HG03432 (cell line): Measurements from ENCODE around the gene PTPRG.

Experiments used
- ATAC-seq: cut with Tn5 transposase; IDR thresholded peaks from one replicate; pipeline ENCODE4 v1.9.1; 2021; ENCODE audit warnings: mild to moderate bottlenecking, moderate library complexity; ENCODE audit not compliant: unreplicated experiment

Gene PTPRG

DNA sequence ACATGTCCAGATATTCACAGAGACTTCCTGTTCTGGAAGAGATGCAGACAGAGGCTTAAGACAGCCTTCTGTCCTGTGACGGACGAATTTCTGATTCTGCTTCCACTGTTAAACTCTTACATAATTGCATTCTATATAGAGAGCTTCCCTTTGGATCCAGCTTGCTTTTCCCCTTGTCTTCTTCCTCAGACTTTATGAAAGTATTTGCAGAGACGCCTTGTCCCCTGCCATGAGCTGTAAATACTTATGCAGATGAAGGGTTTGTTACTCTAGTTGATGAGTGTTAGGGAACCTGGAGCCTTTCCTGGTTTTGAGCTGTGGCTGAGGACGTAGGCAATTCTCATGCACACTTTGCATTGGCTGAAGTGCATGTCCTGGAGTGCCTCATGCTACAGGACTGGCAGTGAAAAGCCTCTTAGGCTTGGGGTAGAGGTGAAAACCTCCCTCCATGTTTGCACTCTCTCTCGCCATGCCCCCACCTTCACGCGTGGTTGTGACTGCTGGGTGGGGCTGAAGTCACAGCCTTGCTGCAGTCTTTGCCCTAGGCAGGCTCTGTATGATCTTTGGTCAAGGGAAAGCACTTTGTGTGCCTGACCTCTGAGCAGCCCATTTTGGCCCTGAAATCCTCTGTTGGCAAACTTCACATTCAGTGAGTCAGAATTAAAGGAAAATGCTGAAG, 286.6 kb downstream of the PTPRG start:
- no peak for ATAC-seq

- ATAC-seq, result no peak
These were observed 287.5 kb downstream of the PTPRG start for GRCh38 chr3:61848885-61849284.

DNA sequence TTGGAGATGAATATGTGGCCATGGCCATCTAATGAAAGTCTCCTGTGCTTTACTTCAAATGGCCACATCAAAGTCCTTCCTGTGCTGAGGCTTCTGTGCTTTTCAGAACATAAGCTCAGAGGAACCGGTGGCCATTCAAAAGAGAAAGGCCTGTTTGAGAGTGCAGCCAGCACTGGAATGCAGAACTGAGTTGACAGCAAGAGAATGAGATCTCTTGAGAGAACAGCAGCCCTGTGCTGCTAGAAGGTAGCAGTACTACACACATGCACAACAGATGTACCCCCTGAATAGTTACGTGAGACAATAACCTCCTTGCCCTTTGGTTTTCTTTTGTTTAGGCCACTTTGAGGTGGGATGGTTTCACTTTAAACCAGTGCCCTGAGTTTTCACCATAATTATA, 292.5 kb downstream of the PTPRG start:
- ATAC-seq, result no peak

- ATAC-seq, result no peak
These were observed 293.8 kb downstream of the PTPRG start for GRCh38 chr3:61855211-61855610.

DNA sequence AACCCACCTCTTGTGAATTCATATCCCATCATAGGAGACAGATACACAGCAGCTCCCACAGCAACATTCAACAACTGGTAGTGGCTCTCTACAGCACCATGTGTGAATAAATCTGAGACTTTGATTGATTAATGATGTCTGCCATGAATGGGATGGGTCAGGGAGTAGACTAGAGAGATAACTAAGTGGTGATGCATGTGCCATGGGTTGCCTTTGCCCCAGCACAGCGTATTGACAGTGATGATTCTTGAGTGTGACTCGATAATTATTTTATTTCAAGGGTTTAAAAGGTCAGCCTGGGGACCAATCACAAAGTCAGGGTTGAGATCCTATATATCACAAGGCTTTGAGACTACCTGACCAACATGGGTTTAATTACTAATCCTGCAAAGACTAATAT, 295.9 kb downstream of the PTPRG start:
- ATAC-seq, result no peak

- ATAC-seq, result no peak
These were observed 296.7 kb downstream of the PTPRG start for GRCh38 chr3:61858054-61858453.

GRCh38 chr3:61861410-61861809, 300.0 kb downstream of the PTPRG start:
- ATAC-seq, result no peak

DNA sequence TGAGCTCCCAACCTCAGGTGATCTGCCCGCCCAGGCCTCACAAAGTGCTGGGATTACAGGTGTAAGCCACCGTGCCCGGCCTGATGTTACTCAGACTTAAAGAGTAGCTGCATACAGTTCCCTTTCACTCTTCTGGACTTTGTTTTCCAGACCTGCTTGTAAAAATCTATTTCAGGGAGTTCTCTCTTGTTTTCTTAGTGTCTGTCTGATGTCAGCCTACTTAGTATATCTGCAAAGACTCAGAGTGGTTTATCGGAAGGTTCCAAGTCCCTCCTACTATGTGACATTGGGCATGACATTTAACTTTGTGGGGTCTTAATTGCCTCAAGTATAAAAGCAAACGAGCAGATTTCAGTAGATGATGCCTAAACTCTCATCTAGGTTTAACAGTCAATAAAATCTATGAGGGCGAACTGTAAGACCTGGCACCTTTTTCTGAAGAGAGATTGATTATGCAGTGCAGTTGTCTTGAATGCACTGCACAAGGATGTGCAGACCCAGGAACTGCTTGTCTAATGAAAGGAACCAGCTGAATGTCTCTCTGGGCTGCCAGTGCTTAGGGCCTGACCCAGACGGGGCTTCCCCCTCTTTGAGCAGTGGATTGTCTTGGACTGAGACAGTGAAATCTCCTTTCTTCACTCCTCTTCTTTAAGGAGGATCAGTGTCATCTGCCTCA, 301.4 kb downstream of the PTPRG start:
- ATAC-seq, result no peak

DNA sequence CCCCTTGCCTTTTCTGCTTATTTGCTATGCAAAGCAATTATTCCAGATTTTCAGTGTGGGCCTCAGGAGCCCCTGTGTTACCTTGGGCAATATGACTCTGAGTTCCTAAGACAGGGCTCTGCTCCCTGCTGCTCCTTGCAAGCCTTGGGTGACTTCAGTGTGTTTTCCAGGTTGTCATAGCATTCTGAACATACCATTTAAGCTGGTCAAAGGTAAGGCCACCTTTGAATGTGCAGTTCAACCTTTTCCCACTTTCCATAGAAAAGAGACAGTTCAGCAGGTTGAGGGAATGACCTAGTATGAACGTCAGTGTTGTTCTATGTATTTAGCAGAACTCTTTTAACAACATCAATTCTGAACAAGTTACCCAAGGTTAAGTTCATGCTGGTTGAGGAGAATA, 302.2 kb downstream of the PTPRG start:
- no peak for ATAC-seq

GRCh38 chr3:61864886-61865285, 303.5 kb downstream of the PTPRG start:
- no peak for ATAC-seq

- ATAC-seq, result no peak
These were observed 304.2 kb downstream of the PTPRG start for GRCh38 chr3:61865466-61866152.

- ATAC-seq, result no peak
These were observed 304.8 kb downstream of the PTPRG start for GRCh38 chr3:61866153-61866542.

- no peak for ATAC-seq
These were observed 305.6 kb downstream of the PTPRG start for GRCh38 chr3:61866961-61867461.

- ATAC-seq, result no peak
These were observed 307.1 kb downstream of the PTPRG start for GRCh38 chr3:61868499-61868898.

GRCh38 chr3:61869371-61869770, 308.0 kb downstream of the PTPRG start:
- ATAC-seq, result no peak

- ATAC-seq, result no peak
These were observed 310.3 kb downstream of the PTPRG start for GRCh38 chr3:61871644-61872043.

DNA sequence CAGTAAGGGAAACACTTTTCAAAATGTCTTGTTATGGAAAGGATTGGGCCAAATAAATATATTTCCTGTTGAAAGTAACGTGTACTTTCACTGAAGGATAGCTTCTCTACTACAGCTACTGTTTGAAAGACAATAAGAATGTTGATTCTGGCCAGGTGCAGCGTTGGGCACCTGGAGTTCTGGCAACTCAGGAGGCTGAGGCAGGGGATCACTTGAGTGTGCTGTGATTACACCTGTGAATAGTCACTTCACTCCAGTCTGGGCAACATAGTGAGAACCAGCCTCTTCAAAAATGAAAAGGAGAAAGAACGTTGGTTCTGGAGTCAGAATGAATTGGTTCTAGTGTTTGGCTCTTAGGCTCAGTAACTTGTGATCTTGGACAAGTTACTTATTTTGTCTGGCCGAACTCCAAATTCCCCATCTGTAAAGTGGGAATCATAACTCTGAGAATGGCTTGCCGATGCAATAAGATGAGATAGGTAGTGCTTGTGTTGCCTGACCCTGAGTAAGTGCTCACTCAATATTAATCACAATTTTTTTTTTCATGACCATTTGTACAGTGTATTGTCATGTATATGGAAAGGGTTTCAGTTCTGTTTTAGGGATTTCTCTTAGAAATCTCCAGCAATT, 310.8 kb downstream of the PTPRG start:
- no peak for ATAC-seq

- no peak for ATAC-seq
These were observed 313.9 kb downstream of the PTPRG start for GRCh38 chr3:61875046-61875844.

DNA sequence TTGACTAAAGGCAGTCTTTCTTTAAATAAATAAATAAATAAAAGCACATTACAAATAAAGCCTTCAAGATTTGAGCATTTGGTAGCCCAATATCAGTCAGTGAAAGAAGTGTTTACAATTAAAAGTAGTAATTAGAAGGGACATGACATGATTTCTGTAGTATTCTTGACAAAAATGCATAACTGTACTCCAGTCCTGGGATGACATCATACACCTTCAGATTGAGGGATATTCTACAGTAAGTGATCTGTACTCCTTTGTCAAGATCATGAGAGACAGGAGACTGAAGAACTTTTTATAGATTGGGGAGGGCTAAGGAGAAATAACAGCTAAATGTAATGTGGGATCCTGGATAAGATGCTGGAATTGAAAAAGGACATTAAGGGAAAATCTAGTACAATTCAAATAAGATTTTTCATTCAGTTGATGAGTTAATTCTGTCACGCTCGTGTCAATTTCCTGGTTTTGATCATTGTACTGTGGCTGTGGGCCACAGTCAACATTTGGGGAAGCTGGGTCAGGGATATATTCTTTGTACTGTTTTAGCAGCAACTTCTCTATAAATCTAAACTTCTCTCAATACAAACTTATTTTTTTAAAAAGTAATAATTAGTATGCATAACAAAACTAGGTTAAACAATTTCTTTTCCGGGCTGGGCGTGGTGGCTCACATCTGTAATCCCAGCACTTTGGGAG, 314.8 kb downstream of the PTPRG start:
- no peak for ATAC-seq

GRCh38 chr3:61876797-61877196, 315.4 kb downstream of the PTPRG start:
- ATAC-seq, result no peak
